KMS-11 (cell line): ENCODE measurements around the gene PRC1.

Source experiments
- H2AFZ ChIP-seq: fragments of 200-600 bp; sonication (generic); 2 replicates; pipeline ENCODE4 v1.6.1; 2016; ENCODE audit warnings: antibody characterized with exemption, mixed run types, low read depth
- H3K27ac ChIP-seq: fragments of 200-600 bp; sonication (generic); 2 replicates; pipeline ENCODE4 v1.6.1; 2016; ENCODE audit warnings: mild to moderate bottlenecking, mixed run types
- H3K27me3 ChIP-seq: fragments of 200-600 bp; sonication (generic); 2 replicates; pipeline ENCODE4 v1.6.1; 2017; ENCODE audit warnings: mild to moderate bottlenecking, low read depth, mixed run types, moderate library complexity; ENCODE audit not compliant: insufficient read depth
- H3K36me3 ChIP-seq: fragments of 200-600 bp; sonication (generic); 2 replicates; pipeline ENCODE4 v1.6.1; 2017; ENCODE audit warnings: mild to moderate bottlenecking, mixed run types; ENCODE audit not compliant: insufficient read depth
- H3K4me1 ChIP-seq: fragments of 200-600 bp; sonication (generic); 2 replicates; pipeline ENCODE4 v1.6.1; 2016; ENCODE audit warnings: mild to moderate bottlenecking, low read depth, mixed run types; ENCODE audit not compliant: poor library complexity, severe bottlenecking
- H3K4me2 ChIP-seq: fragments of 200-600 bp; sonication (generic); 2 replicates; pipeline ENCODE4 v1.7.0; 2016; ENCODE audit warnings: mild to moderate bottlenecking, mixed run types
- H3K4me3 ChIP-seq: fragments of 200-600 bp; sonication (generic); IDR thresholded peaks from 2 replicates; pipeline ENCODE4 v1.6.1; 2017; ENCODE audit warnings: low read depth, low read length, mixed read lengths; ENCODE audit not compliant: insufficient read depth
- H3K79me2 ChIP-seq: fragments of 200-600 bp; sonication (generic); 2 replicates; pipeline ENCODE4 v1.6.1; 2016; ENCODE audit warnings: low read depth, mixed run types; ENCODE audit not compliant: insufficient read depth
- H3K9ac ChIP-seq: fragments of 200-600 bp; sonication (generic); 2 replicates; pipeline ENCODE4 v1.6.1; 2016; ENCODE audit warnings: mild to moderate bottlenecking, mixed run types
- H4K20me1 ChIP-seq: fragments of 200-600 bp; sonication (generic); 2 replicates; pipeline ENCODE4 v1.6.1; 2016; ENCODE audit warnings: mild to moderate bottlenecking, mixed run types; ENCODE audit not compliant: insufficient read depth
- TF ChIP-seq, protein P1 (sequence below): fragments of 200-600 bp; sonication (generic); conservative IDR thresholded peaks from 2 replicates; pipeline ENCODE4 v1.6.1; 2017; ENCODE audit warnings: low read depth, mild to moderate bottlenecking, antibody characterized with exemption, low read length, moderate library complexity, mixed read lengths

PRC1 gene

DNA sequence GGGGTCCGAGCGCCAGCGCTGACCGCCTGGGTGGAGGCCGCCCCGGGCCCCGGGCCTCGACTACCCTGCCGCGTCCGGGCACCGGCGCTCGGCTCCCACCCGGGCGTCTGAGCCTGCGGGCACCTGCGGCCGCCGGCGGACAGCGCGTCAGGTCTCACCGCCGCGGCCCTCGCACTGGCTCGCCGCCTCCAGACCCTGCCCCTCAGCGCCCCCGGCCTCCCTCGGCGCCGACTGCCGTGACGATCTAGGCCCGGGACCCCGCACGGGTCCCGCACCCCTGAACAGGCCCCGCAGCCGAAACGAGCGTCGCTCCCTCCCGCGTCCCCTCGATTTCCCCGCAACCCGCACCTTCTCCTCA is 297 bp downstream of the PRC1 start:
- Histone ChIP-seq H2AFZ (peak overlapping the region; percentile 88), H3K9ac (peak overlapping the region; percentile 97)

DNA sequence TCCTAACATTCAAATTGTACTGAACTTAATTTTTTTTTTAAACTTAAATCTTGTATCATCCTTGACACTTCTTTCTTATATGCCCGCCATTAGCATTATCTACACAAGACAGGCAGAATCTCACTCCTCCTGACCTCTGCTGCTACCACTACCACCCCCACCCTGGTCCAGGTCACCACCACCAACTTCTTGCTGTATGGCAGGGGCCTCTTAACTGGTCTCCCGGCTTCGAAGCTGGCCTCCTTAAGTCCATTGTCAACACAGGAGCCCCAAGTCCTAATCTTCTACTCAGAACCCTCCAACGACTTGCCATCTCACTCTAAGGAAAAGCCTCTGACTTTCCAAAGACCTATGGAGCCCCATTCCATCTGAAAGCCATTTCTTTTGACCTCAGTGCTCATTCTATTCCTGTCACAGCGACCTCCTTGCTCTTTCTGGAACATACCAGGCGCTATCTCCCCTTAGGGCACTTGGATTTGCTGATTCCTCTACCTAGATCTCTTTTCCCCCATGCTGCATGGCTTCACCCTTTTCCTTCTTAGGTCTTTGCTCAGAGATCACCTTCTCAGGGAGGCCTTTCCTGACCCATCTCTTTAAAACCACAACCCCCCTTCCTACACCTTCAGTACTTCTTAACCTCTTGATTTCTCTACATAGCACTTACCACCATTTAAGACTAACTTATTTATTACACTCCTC is 2.6 kb downstream of the PRC1 start:
- H3K9ac ChIP-seq = no peak overlapping the region
- no peak overlapping the region for H3K27ac ChIP-seq
- TF ChIP-seq, protein P1, sequence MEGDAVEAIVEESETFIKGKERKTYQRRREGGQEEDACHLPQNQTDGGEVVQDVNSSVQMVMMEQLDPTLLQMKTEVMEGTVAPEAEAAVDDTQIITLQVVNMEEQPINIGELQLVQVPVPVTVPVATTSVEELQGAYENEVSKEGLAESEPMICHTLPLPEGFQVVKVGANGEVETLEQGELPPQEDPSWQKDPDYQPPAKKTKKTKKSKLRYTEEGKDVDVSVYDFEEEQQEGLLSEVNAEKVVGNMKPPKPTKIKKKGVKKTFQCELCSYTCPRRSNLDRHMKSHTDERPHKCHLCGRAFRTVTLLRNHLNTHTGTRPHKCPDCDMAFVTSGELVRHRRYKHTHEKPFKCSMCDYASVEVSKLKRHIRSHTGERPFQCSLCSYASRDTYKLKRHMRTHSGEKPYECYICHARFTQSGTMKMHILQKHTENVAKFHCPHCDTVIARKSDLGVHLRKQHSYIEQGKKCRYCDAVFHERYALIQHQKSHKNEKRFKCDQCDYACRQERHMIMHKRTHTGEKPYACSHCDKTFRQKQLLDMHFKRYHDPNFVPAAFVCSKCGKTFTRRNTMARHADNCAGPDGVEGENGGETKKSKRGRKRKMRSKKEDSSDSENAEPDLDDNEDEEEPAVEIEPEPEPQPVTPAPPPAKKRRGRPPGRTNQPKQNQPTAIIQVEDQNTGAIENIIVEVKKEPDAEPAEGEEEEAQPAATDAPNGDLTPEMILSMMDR = no peak
- H3K4me1 ChIP-seq = peaks cover 53% of the 10 kb centered on the region
- H3K79me2 ChIP-seq = peaks cover 76% of the 10 kb centered on the region
- H4K20me1 ChIP-seq = peaks cover 8% of the 10 kb centered on the region; the same call in 1 of the 2 replicates
- no peaks in the 10 kb centered on the region for H3K36me3 ChIP-seq
- no peaks in the 10 kb centered on the region for H3K27me3 ChIP-seq
- H2AFZ ChIP-seq = no peak overlapping the region
- no peak overlapping the region for H3K4me3 ChIP-seq
- no peak overlapping the region for H3K4me2 ChIP-seq

More for the DNA sequence above, 297 bp downstream of the PRC1 start:
- H3K27me3 ChIP-seq = no peaks in the 10 kb centered on the region
- no peaks in the 10 kb centered on the region for H3K36me3 ChIP-seq
- peak overlapping the region; percentile 65; the same call in 1 of the 2 replicates for H3K4me2 ChIP-seq
- H4K20me1 ChIP-seq = no peaks in the 10 kb centered on the region
- peaks cover 52% of the 10 kb centered on the region for H3K79me2 ChIP-seq
- no peak overlapping the region for H3K4me3 ChIP-seq
- H3K4me1 ChIP-seq = peaks cover 30% of the 10 kb centered on the region
- TF ChIP-seq, protein P1 = no peak
- peak overlapping the region; percentile 85 for H3K27ac ChIP-seq

DNA sequence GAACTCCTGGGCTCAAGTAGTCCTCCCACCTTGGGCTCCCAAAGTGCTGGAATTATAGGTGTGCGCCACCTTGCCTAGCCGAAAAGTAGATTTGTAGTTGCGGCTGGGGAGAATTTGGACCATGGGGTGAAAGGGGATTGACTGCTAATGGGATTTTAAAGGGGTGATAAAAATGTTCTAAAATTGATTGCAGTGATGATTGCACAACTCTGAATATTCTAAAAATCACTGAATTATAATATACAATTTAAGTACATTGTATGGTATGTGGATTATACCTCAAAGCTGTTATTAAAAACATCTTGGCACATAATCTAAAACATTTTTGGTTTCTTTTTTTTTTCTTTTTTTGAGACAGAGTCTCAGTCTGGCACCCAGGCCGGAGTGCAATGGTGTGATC is 3.9 kb downstream of the PRC1 start:
- Histone ChIP-seq H3K4me1 (peaks cover 51% of the 10 kb centered on the region), H3K36me3 (no peaks in the 10 kb centered on the region), H4K20me1 (peaks cover 13% of the 10 kb centered on the region; the same call in 1 of the 2 replicates), H2AFZ (no peak overlapping the region), H3K27me3 (no peaks in the 10 kb centered on the region), H3K9ac (no peak overlapping the region), H3K4me3 (no peak overlapping the region), H3K79me2 (peaks cover 87% of the 10 kb centered on the region), H3K4me2 (no peak overlapping the region), H3K27ac (no peak overlapping the region)
- TF ChIP-seq, protein P1 = no peak

DNA sequence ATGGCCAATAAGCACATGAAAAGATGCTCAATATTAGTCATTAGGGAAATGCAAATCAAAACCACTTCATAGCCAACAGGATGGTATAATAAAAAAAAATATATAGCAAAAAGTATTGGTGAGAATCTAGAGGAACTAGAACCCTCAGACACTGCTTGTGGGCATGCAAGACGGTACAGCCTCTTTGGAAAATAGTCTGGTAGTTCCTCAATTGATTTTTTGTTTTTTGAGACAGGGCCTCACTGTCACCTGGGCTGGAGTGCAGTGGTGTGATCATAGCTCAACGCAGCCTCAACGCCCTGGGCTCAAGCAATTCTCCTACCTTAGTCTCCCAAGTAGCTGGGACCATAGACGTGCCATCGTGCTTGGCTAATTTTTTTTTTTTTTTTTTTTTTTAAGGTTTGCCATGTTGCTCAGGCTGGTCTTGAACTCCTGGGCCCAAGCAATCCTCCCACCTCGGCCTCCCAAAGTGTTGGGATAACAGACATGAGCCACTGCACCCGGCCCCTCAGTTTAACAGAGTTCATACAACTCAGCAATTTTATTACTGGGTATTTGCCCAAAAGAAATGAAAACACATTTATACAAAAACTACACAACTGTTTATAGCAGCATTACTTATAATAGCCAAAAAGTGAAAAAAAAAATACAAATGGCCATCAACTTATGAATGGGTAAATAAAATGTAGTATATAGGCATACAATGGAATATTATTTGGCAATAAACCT is 5.1 kb downstream of the PRC1 start:
- H3K27ac ChIP-seq = no peak overlapping the region
- TF ChIP-seq, protein P1 = no peak
- H3K4me2 ChIP-seq = peak overlapping the region; percentile 27; the same call in 1 of the 2 replicates
- peaks cover 97% of the 10 kb centered on the region for H3K79me2 ChIP-seq
- no peak overlapping the region for H2AFZ ChIP-seq
- H3K27me3 ChIP-seq = no peaks in the 10 kb centered on the region
- peaks cover 13% of the 10 kb centered on the region; the same call in 1 of the 2 replicates for H4K20me1 ChIP-seq
- H3K36me3 ChIP-seq = no peaks in the 10 kb centered on the region
- no peak overlapping the region for H3K4me3 ChIP-seq
- peaks cover 48% of the 10 kb centered on the region for H3K4me1 ChIP-seq
- H3K9ac ChIP-seq = no peak overlapping the region
